ENCODE data around the gene RAE1. TPM values are rescaled to one million over a fixed set of nuclear protein-coding genes. Genes with fewer than 3 reads are reported as not detected.

The RAE1 gene
- total RNA-seq, 1 experiment from 2014 or later, result 53.1 TPM

- H3K9ac ChIP-seq (ENCODE audit: extremely low read depth, insufficient read length, low read length), result no peak overlapping the region
- H2AFZ ChIP-seq (ENCODE audit: low read length), result no peak overlapping the region
- H2AK5ac ChIP-seq (ENCODE audit: insufficient read length, low read length), result no peak overlapping the region
- H3K9me3 Mint-ChIP-seq, result no peaks in the 10 kb centered on the region
- no peak overlapping the region for H4K5ac ChIP-seq (ENCODE audit: insufficient read length, low read depth, low read length)
- WGBS (ENCODE audit: extremely low coverage, insufficient read length, low lambda C conversion rate), result no CpG with 5 or more reads among the region's 20 CpGs
- H3K27me3 ChIP-seq (ENCODE audit: insufficient read depth, low read length), result no peaks in the 10 kb centered on the region
- H4K8ac ChIP-seq (replicated peaks; ENCODE audit: insufficient read length, low read depth, low read length), result no peak overlapping the region
- no peak overlapping the region for H3K4ac ChIP-seq (ENCODE audit: low read depth, low read length)
- peaks cover 2 to 10% of the 10 kb centered on the region in 2 experiments for H3K4me1 Mint-ChIP-seq
- no peak overlapping the region; the same call in 1 of the 2 replicates for H2BK15ac ChIP-seq (ENCODE audit: low read depth, low read length)
- no peak overlapping the region for H3K14ac ChIP-seq (ENCODE audit: insufficient read depth, low read length)
- no peaks in the 10 kb centered on the region for H3K79me2 ChIP-seq (ENCODE audit: insufficient read depth, low read length)
- no peak overlapping the region for H2BK120ac ChIP-seq (ENCODE audit: low read depth, low read length, poor library complexity, severe bottlenecking)
- H2BK12ac ChIP-seq (ENCODE audit: insufficient read length, low read depth, low read length), result no peak overlapping the region
- DNase-seq, result peak; percentile 61
- no peak overlapping the region for H3K4me2 ChIP-seq (ENCODE audit: insufficient read depth, insufficient read length, low read length)
- no peak overlapping the region for H2BK5ac ChIP-seq (ENCODE audit: insufficient read length, low read length)
- no peak overlapping the region for H3K23ac ChIP-seq (ENCODE audit: insufficient read length, low read depth, low read length)
- no peak overlapping the region for H4K91ac ChIP-seq (ENCODE audit: insufficient read length, low read depth, low read length)
- no peaks in the 10 kb centered on the region for H3K79me1 ChIP-seq (ENCODE audit: insufficient read depth, low read depth, low read length, poor library complexity, severe bottlenecking)
- H3K4me1 ChIP-seq (ENCODE audit: insufficient read depth, low read length), result no peaks in the 10 kb centered on the region
- peaks cover 0 to 14% (median 3%) of the 10 kb centered on the region in 3 experiments; a peak in 3 of 7 replicates for H3K36me3 Mint-ChIP-seq (ENCODE audit: insufficient read depth in 1 of 3, low read depth in 3 of 3)
- H3T11ph ChIP-seq (ENCODE audit: low read length), result no peak overlapping the region
- no peak overlapping the region for H3K18ac ChIP-seq (ENCODE audit: insufficient read length, low read depth, low read length)
- no peak overlapping the region for H3K4me3 Mint-ChIP-seq
- no peaks in the 10 kb centered on the region for H3K27me3 Mint-ChIP-seq (ENCODE audit: low read depth)
- no peaks in the 10 kb centered on the region for H3K9me3 ChIP-seq (ENCODE audit: control insufficient read depth, low read depth, low read length)
- no peak for TF ChIP-seq CTCF (conservative IDR thresholded peaks at IDR 0.05)
- no peak overlapping the region for H2BK20ac ChIP-seq (ENCODE audit: low read depth, low read length, poor library complexity, severe bottlenecking)
- H4K20me1 ChIP-seq (ENCODE audit: control insufficient read depth, insufficient read depth, insufficient read length), result no peaks in the 10 kb centered on the region
- no peaks in the 10 kb centered on the region for H3K23me2 ChIP-seq (ENCODE audit: insufficient read length, low read depth, low read length, poor library complexity, severe bottlenecking)
- peak overlapping the region in 1 of 3 experiments; percentile 49; a peak in 2 of 7 replicates for H3K27ac Mint-ChIP-seq
- no peak overlapping the region for H3K56ac ChIP-seq (ENCODE audit: insufficient read length, low read depth, low read length)
- H3K27ac ChIP-seq (ENCODE audit: insufficient read length, low read depth, low read length), result no peak overlapping the region
Observed at GRCh38 chr20:57383447-57384347, 32.6 kb downstream of the RAE1 start.
